ENCODE measurements around the gene DAZL.

- TF ChIP-seq EZH2phosphoT487 (IDR thresholded peaks at IDR 0.05; ENCODE audit: low read length) = no peak
- TF ChIP-seq CTCF (IDR thresholded peaks at IDR 0.05; ENCODE audit: low read length) = no peak
- no peak for TF ChIP-seq EZH2 (optimal IDR thresholded peaks at IDR 0.05; ENCODE audit: low read depth, low read length)
These were observed 36.7 kb downstream of the DAZL start for GRCh38 chr3:16568532-16568931.
